GM12875 (cell line): ENCODE results near the gene ADAMTSL1.
"Not testable (repeated sequence)": the region's sequence is repeated elsewhere in the genome, so short reads cannot be mapped to it uniquely, and the experiment has no call there.

Experiments
- H3K4me3 ChIP-seq: one replicate; pipeline ENCODE4 v1.5.1; 2011; ENCODE audit warnings: low read depth, low read length, control low read depth
- CTCF ChIP-seq: IDR thresholded peaks from 2 replicates; pipeline ENCODE4 v1.5.1; 2011; ENCODE audit warnings: low read depth, mild to moderate bottlenecking, control low read depth, inconsistent platforms, low read length, moderate library complexity, borderline replicate concordance; ENCODE audit not compliant: insufficient read depth

ADAMTSL1 gene

GRCh38 chr9:18923167-18923566 lies 449.2 kb downstream of the ADAMTSL1 start:
- no peak for TF ChIP-seq CTCF
- no peak overlapping the region for H3K4me3 ChIP-seq

GRCh38 chr9:18923671-18924430 lies 449.9 kb downstream of the ADAMTSL1 start:
- no peak overlapping the region for H3K4me3 ChIP-seq
- TF ChIP-seq CTCF = no peak

GRCh38 chr9:18925880-18926279 lies 451.9 kb downstream of the ADAMTSL1 start:
- no peak for TF ChIP-seq CTCF
- no peak overlapping the region for H3K4me3 ChIP-seq

GRCh38 chr9:18926513-18926912 lies 452.6 kb downstream of the ADAMTSL1 start:
- no peak overlapping the region for H3K4me3 ChIP-seq
- TF ChIP-seq CTCF = no peak

GRCh38 chr9:18928711-18929110 lies 454.8 kb downstream of the ADAMTSL1 start:
- no peak overlapping the region for H3K4me3 ChIP-seq
- TF ChIP-seq CTCF = no peak

GRCh38 chr9:18930611-18931010 lies 456.7 kb downstream of the ADAMTSL1 start:
- H3K4me3 ChIP-seq = not testable (repeated sequence)

- TF ChIP-seq CTCF = no peak
- no peak overlapping the region for H3K4me3 ChIP-seq
Observed at GRCh38 chr9:18935541-18935940, 461.6 kb downstream of the ADAMTSL1 start.
